DND-41 (cell line): ENCODE measurements around the gene OGN.

ENCODE experiments used
- CTCF ChIP-seq: IDR thresholded peaks from 2 replicates; pipeline ENCODE4 v1.5.1; 2012; ENCODE audit warnings: borderline replicate concordance, low read length, moderate library complexity, mild to moderate bottlenecking; ENCODE audit not compliant: poor library complexity, severe bottlenecking; ENCODE audit errors: extremely low read depth
- EZH2 ChIP-seq: IDR thresholded peaks from 3 replicates; pipeline ENCODE4 v1.6.1; 2012; ENCODE audit warnings: borderline replicate concordance, low read depth, mild to moderate bottlenecking, moderate library complexity, low read length, inconsistent platforms; ENCODE audit not compliant: severe bottlenecking

GRCh38 chr9:92385001-92385400, 19.4 kb downstream of the OGN start:
- TF ChIP-seq CTCF (no peak), EZH2 (no peak)
